H9 (cell line): Measurements from ENCODE around the gene OCLN. TPM values are rescaled to one million over a fixed set of nuclear protein-coding genes. Genes with fewer than 3 reads are reported as not detected.

Experiments used
- DNase-seq: peaks from one replicate; pipeline ENCODE4 v3.0.0-alpha.2; 2017
- H2AFZ ChIP-seq: one replicate; pipeline ENCODE4 v1.6.1; 2013; ENCODE audit warnings: mild to moderate bottlenecking, low read length, control low read depth, moderate library complexity
- H2AK5ac ChIP-seq: 2 replicates; pipeline ENCODE4 v1.6.1; 2013; ENCODE audit warnings: low read length, control low read depth, mixed read lengths; ENCODE audit not compliant: insufficient read length
- H2BK120ac ChIP-seq: one replicate; pipeline ENCODE4 v1.6.1; 2013; ENCODE audit warnings: low read depth, mild to moderate bottlenecking, low read length, control low read depth, inconsistent platforms; ENCODE audit not compliant: poor library complexity, severe bottlenecking
- H2BK12ac ChIP-seq: 2 replicates; pipeline ENCODE4 v1.6.1; 2013; ENCODE audit warnings: low read length, control low read depth, mixed read lengths, low read depth; ENCODE audit not compliant: insufficient read length
- H2BK15ac ChIP-seq: 2 replicates; pipeline ENCODE4 v1.6.1; 2013; ENCODE audit warnings: low read depth, low read length, control low read depth
- H2BK20ac ChIP-seq: one replicate; pipeline ENCODE4 v1.6.1; 2013; ENCODE audit warnings: low read depth, mild to moderate bottlenecking, low read length, control low read depth, inconsistent platforms; ENCODE audit not compliant: poor library complexity, severe bottlenecking
- H2BK5ac ChIP-seq: 2 replicates; pipeline ENCODE4 v1.6.1; 2013; ENCODE audit warnings: low read length, control low read depth, mixed read lengths; ENCODE audit not compliant: insufficient read length
- H3K14ac ChIP-seq: 2 replicates; pipeline ENCODE4 v1.6.1; 2013; ENCODE audit warnings: low read length, control low read depth; ENCODE audit not compliant: insufficient read depth
- H3K18ac ChIP-seq: 2 replicates; pipeline ENCODE4 v1.6.1; 2013; ENCODE audit warnings: low read depth, mild to moderate bottlenecking, mixed read lengths, low read length, control low read depth; ENCODE audit not compliant: insufficient read length
- H3K23ac ChIP-seq: 2 replicates; pipeline ENCODE4 v1.6.1; 2013; ENCODE audit warnings: low read length, control low read depth, mixed read lengths, low read depth; ENCODE audit not compliant: insufficient read length
- H3K23me2 ChIP-seq: 2 replicates; pipeline ENCODE4 v1.6.1; 2013; ENCODE audit warnings: low read depth, mild to moderate bottlenecking, mixed read lengths, low read length, control low read depth; ENCODE audit not compliant: insufficient read length, poor library complexity, severe bottlenecking
- H3K27ac ChIP-seq: 2 replicates; pipeline ENCODE4 v1.5.1; 2013; ENCODE audit warnings: low read length, control low read depth, mixed read lengths, low read depth; ENCODE audit not compliant: insufficient read length
- H3K27me3 ChIP-seq: 2 replicates; pipeline ENCODE4 v1.6.1; 2013; ENCODE audit warnings: low read length, control low read depth, inconsistent platforms; ENCODE audit not compliant: insufficient read depth
- H3K4ac ChIP-seq: 2 replicates; pipeline ENCODE4 v1.6.1; 2013; ENCODE audit warnings: low read depth, mild to moderate bottlenecking, control low read depth, inconsistent platforms, low read length, moderate library complexity
- H3K4me1 ChIP-seq: 2 replicates; pipeline ENCODE4 v1.6.1; 2013; ENCODE audit warnings: low read length, control low read depth, inconsistent platforms; ENCODE audit not compliant: insufficient read depth
- H3K4me2 ChIP-seq: 2 replicates; pipeline ENCODE4 v1.6.1; 2013; ENCODE audit warnings: low read length, control low read depth, mixed read lengths; ENCODE audit not compliant: insufficient read length, insufficient read depth
- H3K56ac ChIP-seq: 2 replicates; pipeline ENCODE4 v1.6.1; 2013; ENCODE audit warnings: low read depth, mild to moderate bottlenecking, mixed read lengths, low read length, control low read depth; ENCODE audit not compliant: insufficient read length
- H3K79me1 ChIP-seq: 2 replicates; pipeline ENCODE4 v1.6.1; 2013; ENCODE audit warnings: low read depth, mild to moderate bottlenecking, moderate library complexity, low read length, control low read depth, inconsistent platforms; ENCODE audit not compliant: insufficient read depth, poor library complexity, severe bottlenecking
- H3K79me2 ChIP-seq: 2 replicates; pipeline ENCODE4 v1.6.1; 2013; ENCODE audit warnings: low read length, control low read depth, inconsistent platforms; ENCODE audit not compliant: insufficient read depth
- H3K9ac ChIP-seq: 2 replicates; pipeline ENCODE4 v1.6.1; 2013; ENCODE audit warnings: low read length, control low read depth, mixed read lengths; ENCODE audit not compliant: insufficient read length; ENCODE audit errors: extremely low read depth
- H3K9me3 ChIP-seq: one replicate; pipeline ENCODE4 v1.6.1; 2013; ENCODE audit warnings: low read depth, low read length, inconsistent platforms; ENCODE audit not compliant: control insufficient read depth
- H3T11ph ChIP-seq: one replicate; pipeline ENCODE4 v1.6.1; 2013; ENCODE audit warnings: mild to moderate bottlenecking, low read length, control low read depth, inconsistent platforms
- H4K20me1 ChIP-seq: one replicate; pipeline ENCODE4 v1.6.1; 2013; ENCODE audit not compliant: control insufficient read depth, insufficient read length, insufficient read depth
- H4K5ac ChIP-seq: 2 replicates; pipeline ENCODE4 v1.6.1; 2013; ENCODE audit warnings: low read depth, mild to moderate bottlenecking, mixed read lengths, low read length, control low read depth; ENCODE audit not compliant: insufficient read length
- H4K8ac ChIP-seq: replicated peaks from 2 replicates; pipeline ENCODE4 v1.6.1; 2013; ENCODE audit warnings: low read length, control low read depth, mixed read lengths, low read depth; ENCODE audit not compliant: insufficient read length
- H4K91ac ChIP-seq: 2 replicates; pipeline ENCODE4 v1.6.1; 2013; ENCODE audit warnings: low read depth, mild to moderate bottlenecking, moderate library complexity, mixed read lengths, low read length, control low read depth; ENCODE audit not compliant: insufficient read length
- H3K27ac Mint-ChIP-seq, 3 experiments: 2 replicates in 2 of 3; 3 replicates in 1 of 3; pipeline ENCODE4 v1.8.0; 2020 to 2021; ENCODE audit warnings: mixed read lengths in 3 of 3, mild to moderate bottlenecking in 1 of 3, moderate library complexity in 1 of 3
- H3K27me3 Mint-ChIP-seq: 2 replicates; pipeline ENCODE4 v1.8.0; 2021; ENCODE audit warnings: low read depth, mild to moderate bottlenecking, moderate library complexity, mixed read lengths
- H3K36me3 Mint-ChIP-seq, 3 experiments: 2 replicates in 2 of 3; 3 replicates in 1 of 3; pipeline ENCODE4 v1.8.0; 2020 to 2021; ENCODE audit warnings: low read depth in 3 of 3, mixed read lengths in 3 of 3; ENCODE audit not compliant: insufficient read depth in 1 of 3
- H3K4me1 Mint-ChIP-seq, 2 experiments: 2 replicates each; pipeline ENCODE4 v1.8.0; 2020; ENCODE audit warnings: mixed read lengths in 2 of 2
- H3K4me3 Mint-ChIP-seq, 2 experiments: 2 replicates in 1 of 2; 3 replicates in 1 of 2; pipeline ENCODE4 v1.8.0; 2020 to 2021; ENCODE audit warnings: mild to moderate bottlenecking in 2 of 2, mixed read lengths in 2 of 2, moderate library complexity in 1 of 2
- H3K9me3 Mint-ChIP-seq, 2 experiments: 2 replicates in 1 of 2; 3 replicates in 1 of 2; pipeline ENCODE4 v1.8.0; 2020; ENCODE audit warnings: mild to moderate bottlenecking in 2 of 2, mixed read lengths in 2 of 2, moderate library complexity in 1 of 2
- CTCF ChIP-seq: fragments of 200-600 bp; sonication (generic); conservative IDR thresholded peaks from 3 replicates; pipeline ENCODE4 v1.8.0; 2021; ENCODE audit warnings: antibody characterized with exemption, mild to moderate bottlenecking
- WGBS: extraction: QIAGEN DNeasy Blood & Tissue Kit; methylation state at CpG from one replicate; pipeline ENCODE4 v1.1.7; 2013; ENCODE audit warnings: missing lambda C conversion rate, low lambda C conversion rate, mixed read lengths; ENCODE audit not compliant: insufficient read length; ENCODE audit errors: extremely low coverage; 5-methylcytosine and 5-hydroxymethylcytosine counted together
- total RNA-seq: library from RNA; stranded (reverse); gene quantifications from 2 replicates; pipeline ENCODE4 v1.2.1, GENCODE V29; 2021

Gene OCLN
- total RNA-seq, 1 experiment from 2014 or later: 109 TPM

GRCh38 chr5:69528609-69529008, 36.0 kb downstream of the OCLN start:
- H2BK12ac ChIP-seq: no peak overlapping the region
- no peaks in the 10 kb centered on the region for H3K27me3 ChIP-seq
- H3K27ac ChIP-seq: no peak overlapping the region
- peaks cover 3% of the 10 kb centered on the region; the same call in 1 of the 2 replicates for H3K4me1 ChIP-seq
- Mint-ChIP-seq H3K4me1 (peaks cover 29 to 32% of the 10 kb centered on the region in 2 experiments), H3K36me3 (peaks cover 9 to 30% (median 16%) of the 10 kb centered on the region in 3 experiments; a peak in 6 of 7 replicates), H3K27me3 (no peaks in the 10 kb centered on the region), H3K27ac (no peak overlapping the region), H3K9me3 (no peaks in the 10 kb centered on the region), H3K4me3 (no peak overlapping the region)
- H2AK5ac ChIP-seq: no peak overlapping the region
- no peaks in the 10 kb centered on the region for H3K9me3 ChIP-seq
- TF ChIP-seq CTCF: no peak
- H3K4ac ChIP-seq: no peak overlapping the region
- H4K5ac ChIP-seq: no peak overlapping the region
- no peak overlapping the region for H4K8ac ChIP-seq
- no peak overlapping the region for H3K9ac ChIP-seq
- H4K20me1 ChIP-seq: no peaks in the 10 kb centered on the region
- no peak overlapping the region for H3T11ph ChIP-seq
- H3K79me1 ChIP-seq: no peaks in the 10 kb centered on the region
- H2BK120ac ChIP-seq: no peak overlapping the region
- no peak overlapping the region for H3K14ac ChIP-seq
- no peak overlapping the region for H3K56ac ChIP-seq
- no peak overlapping the region for H3K4me2 ChIP-seq
- WGBS: no CpG with 5 or more reads among the region's 4 CpGs
- no peak for DNase-seq
- H2BK20ac ChIP-seq: no peak overlapping the region
- no peak overlapping the region for H2AFZ ChIP-seq
- H2BK5ac ChIP-seq: no peak overlapping the region
- H3K79me2 ChIP-seq: no peaks in the 10 kb centered on the region
- H3K23ac ChIP-seq: no peak overlapping the region
- no peak overlapping the region for H3K18ac ChIP-seq
- no peak overlapping the region for H4K91ac ChIP-seq
- no peak overlapping the region for H2BK15ac ChIP-seq
- no peaks in the 10 kb centered on the region for H3K23me2 ChIP-seq
